NCI-H69 (cell line): ENCODE data around the gene OAS1.

Experiments used
- DNase-seq: peaks from one replicate; lab custom pipeline; 2025; lab: John Stamatoyannopoulos, UW

The OAS1 gene

GRCh38 chr12:112967306-112967705, 60.5 kb downstream of the OAS1 start:
- DNase-seq: no peak

GRCh38 chr12:112967858-112968257, 61.1 kb downstream of the OAS1 start:
- no peak for DNase-seq
